T-helper 22 cell (primary cell): ENCODE results near the gene FAM81B.

Source experiments
- DNase-seq: peaks from one replicate; pipeline ENCODE4 v3.0.0-alpha.2; 2020; ENCODE audit warnings: low read depth

FAM81B gene

GRCh38 chr5:95401626-95402025, 10.5 kb downstream of the FAM81B start:
- DNase-seq, result no peak

- no peak for DNase-seq
Observed at GRCh38 chr5:95403996-95404395, 12.8 kb downstream of the FAM81B start.

- no peak for DNase-seq
Observed at GRCh38 chr5:95406426-95407090, 15.4 kb downstream of the FAM81B start.

GRCh38 chr5:95410279-95410678, 19.1 kb downstream of the FAM81B start:
- DNase-seq, result no peak

GRCh38 chr5:95411474-95411873, 20.3 kb downstream of the FAM81B start:
- DNase-seq, result no peak

- DNase-seq, result no peak
Observed at GRCh38 chr5:95414451-95414850, 23.3 kb downstream of the FAM81B start.

DNA sequence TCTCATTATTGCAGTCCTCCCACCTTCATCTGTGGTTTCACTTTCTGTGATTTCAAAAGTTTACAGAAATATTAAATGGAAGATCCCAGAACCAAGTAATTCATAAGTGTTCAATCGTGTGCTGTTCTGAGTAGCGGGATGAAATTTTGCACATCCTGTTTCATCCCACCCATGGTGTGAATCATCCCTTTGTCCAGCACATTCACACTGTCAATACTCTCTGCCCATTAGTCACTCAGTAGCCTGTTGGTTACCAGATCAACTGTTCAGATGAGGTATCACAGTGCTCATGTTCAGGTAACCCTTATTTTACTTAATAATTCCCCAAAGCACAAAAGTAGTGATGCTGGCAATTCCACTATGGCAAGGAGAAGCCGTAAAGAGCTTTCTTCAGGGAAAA, 26.8 kb downstream of the FAM81B start:
- DNase-seq, result no peak

DNA sequence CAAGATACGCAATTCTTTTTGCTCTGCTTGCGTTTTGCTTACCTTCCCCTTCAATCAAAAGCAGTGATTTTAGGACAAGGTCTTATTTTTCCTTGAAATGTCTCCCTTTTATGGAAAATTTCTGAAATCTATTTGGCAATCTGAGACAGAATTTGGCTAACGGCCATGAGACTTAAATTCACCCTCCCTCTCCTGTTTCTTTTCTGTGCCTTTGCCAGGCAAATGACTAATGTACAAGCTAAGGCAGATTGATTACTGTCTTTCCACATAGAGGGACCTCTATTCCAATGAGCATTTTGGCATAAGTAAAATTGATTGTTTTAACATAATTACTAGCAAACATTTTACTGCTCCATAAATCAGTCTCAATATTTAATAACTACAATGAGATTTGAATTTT, 31.7 kb downstream of the FAM81B start:
- DNase-seq, result no peak

DNA sequence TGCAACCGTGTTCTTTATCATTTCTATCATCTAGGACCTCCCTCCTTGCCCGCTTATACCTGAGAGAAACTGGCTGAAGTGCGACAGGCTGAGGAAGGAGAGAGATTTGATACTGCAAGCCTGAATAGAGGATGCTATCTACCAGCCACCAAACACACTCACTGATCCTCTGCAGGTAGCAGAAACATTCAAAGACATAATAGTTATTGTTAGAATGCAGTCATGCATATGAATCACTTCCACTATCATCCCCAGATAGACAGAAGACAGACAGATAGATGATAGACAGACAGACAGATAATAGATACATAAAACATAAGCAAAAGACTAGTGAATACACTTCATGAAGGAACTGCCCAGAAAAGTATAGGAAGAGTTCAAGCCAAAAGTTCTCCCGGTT, 32.9 kb downstream of the FAM81B start:
- no peak for DNase-seq

DNA sequence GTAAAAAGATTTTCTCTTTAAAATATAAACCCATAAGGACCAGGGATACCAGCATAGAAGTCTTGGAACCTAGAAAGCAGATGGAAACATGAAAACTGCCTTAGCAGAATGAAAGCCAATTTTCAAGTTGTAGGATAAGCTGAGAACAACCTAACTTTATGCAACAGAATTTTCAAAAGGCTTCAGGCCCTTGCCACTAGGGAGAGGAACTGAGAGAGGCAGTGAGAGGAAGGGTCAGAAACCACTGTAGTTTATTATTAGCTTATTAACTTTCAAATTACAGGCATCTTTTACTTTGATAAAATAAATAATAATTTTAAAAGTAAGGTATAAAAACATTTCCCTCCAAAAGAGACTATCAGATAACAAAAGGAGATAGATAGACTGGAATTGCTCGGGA, 33.4 kb downstream of the FAM81B start:
- no peak for DNase-seq

GRCh38 chr5:95426227-95426626, 35.1 kb downstream of the FAM81B start:
- DNase-seq, result no peak

- DNase-seq, result no peak
Observed at GRCh38 chr5:95432779-95433178, 41.6 kb downstream of the FAM81B start.

GRCh38 chr5:95439801-95440493, 48.8 kb downstream of the FAM81B start:
- no peak for DNase-seq

DNA sequence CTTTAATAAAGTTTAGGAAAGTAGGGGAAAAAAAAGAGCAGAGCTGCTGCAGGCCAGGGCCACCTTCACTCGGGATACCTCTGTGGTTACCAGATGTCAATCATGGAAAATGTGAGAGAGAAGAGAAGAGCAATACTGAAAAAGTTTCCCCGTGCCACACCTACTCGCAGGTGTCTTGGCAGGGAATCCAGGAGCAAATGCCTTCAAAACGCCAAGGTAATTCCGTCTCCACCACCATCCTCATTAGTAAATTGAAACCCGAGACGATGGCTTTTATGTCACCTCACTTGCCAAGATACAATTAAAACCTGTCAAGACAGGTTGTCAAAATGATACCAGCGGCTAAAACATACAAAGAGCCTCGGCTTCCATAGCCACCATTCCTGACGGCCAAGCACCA, 49.7 kb downstream of the FAM81B start:
- DNase-seq, result no peak

- no peak for DNase-seq
Observed at GRCh38 chr5:95441636-95442035, 50.5 kb downstream of the FAM81B start.

DNA sequence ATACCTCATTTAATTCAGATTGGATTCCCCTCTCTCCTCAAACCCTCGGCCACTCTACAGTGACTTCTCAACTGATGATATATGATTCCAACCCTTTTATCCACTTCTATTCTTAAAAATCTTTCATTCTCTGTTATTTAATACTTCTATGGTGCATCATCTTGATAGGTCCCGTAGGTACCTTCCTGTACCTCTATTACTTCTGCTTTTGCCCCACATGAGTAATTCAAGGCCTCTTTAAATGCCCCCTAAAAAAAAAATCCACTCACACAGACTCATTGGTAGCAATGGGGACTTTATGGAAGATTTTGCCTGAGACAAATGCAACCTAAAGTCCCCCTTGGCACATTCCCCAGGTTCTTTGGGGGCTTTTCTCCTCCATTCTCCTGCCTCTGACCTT, 54.3 kb downstream of the FAM81B start:
- no peak for DNase-seq

GRCh38 chr5:95445995-95446394, 54.8 kb downstream of the FAM81B start:
- DNase-seq, result no peak

DNA sequence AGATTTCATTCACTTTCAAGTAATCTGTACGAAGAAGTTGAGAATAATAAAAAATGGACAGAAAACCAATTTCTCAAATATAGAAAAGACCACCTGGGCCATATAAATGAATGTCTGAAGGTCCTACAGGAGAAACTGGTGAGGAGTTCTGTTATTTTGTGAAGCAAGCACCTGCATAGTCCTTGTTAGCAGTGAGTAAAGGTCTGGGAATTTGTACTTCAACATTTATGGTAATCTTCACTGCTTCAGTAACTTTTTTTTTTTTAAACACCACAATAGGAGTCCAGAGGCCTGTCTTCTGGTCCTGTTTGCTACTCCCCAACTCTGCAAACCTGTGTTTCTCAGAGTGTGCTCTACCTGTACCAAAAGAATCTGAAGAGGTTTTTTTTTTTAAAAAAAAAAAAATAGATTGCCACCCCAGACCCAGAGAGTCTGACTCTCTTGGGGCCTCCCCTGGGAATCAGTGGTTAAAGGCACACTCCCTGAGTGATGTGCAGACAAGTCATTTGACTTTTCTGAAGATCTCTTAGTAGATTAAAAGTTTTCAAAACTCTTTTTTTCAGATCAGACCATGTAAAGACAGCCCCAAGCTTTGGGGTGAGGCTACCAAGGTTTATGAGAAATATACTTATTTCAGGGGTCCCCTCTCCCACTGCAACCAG, 55.5 kb downstream of the FAM81B start:
- DNase-seq, result no peak

GRCh38 chr5:95447961-95448360, 56.8 kb downstream of the FAM81B start:
- no peak for DNase-seq

GRCh38 chr5:95448789-95449188, 57.6 kb downstream of the FAM81B start:
- DNase-seq, result no peak

GRCh38 chr5:95449460-95449859, 58.3 kb downstream of the FAM81B start:
- no peak for DNase-seq

DNA sequence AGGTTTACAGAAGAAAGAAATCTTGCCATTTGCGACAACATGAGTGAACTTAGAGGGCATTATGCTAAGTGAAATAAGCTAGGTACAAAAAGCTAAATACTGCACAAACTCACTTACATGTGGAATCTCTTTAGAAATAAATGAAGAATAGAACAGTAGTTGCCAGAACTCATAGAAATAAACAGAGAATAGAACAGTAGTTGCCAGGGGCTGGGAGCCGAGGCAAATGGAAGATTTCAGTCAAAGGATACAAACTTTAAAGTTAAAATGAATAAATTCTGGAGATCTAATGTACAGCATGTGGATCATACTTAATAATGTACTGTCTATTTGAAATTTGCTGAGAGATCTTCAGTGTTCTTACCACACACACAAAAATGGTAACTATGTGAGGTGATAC, 63.4 kb downstream of the FAM81B start:
- DNase-seq, result no peak

- DNase-seq, result no peak
Observed at GRCh38 chr5:95460665-95461064, 69.5 kb downstream of the FAM81B start.

GRCh38 chr5:95471487-95471886, 80.3 kb downstream of the FAM81B start:
- no peak for DNase-seq
